HG03354 (cell line): Measurements from ENCODE around the gene VIPR2.
"Not testable (repeated sequence)": the region's sequence is repeated elsewhere in the genome, so short reads cannot be mapped to it uniquely, and the experiment has no call there.

ENCODE experiments used
- ATAC-seq: cut with Tn5 transposase; IDR thresholded peaks from one replicate; pipeline ENCODE4 v1.9.1; 2021; ENCODE audit warnings: mild to moderate bottlenecking; ENCODE audit not compliant: unreplicated experiment, poor library complexity, severe bottlenecking

Gene VIPR2

GRCh38 chr7:159096736-159097581 is 47.7 kb downstream of the VIPR2 start:
- ATAC-seq, result no peak

- no peak for ATAC-seq
Measured at GRCh38 chr7:159095979-159096411, 48.7 kb downstream of the VIPR2 start.

GRCh38 chr7:159094919-159095915 is 49.5 kb downstream of the VIPR2 start:
- no peak for ATAC-seq

- no peak for ATAC-seq
Measured at GRCh38 chr7:159094023-159094740, 50.5 kb downstream of the VIPR2 start.

GRCh38 chr7:159093351-159093971 is 51.2 kb downstream of the VIPR2 start:
- no peak for ATAC-seq

GRCh38 chr7:159092701-159093121 is 52.0 kb downstream of the VIPR2 start:
- ATAC-seq, result no peak

- no peak for ATAC-seq
Measured at GRCh38 chr7:159091480-159092475, 52.9 kb downstream of the VIPR2 start.

GRCh38 chr7:159091041-159091440 is 53.6 kb downstream of the VIPR2 start:
- ATAC-seq, result no peak

- no peak for ATAC-seq
Measured at GRCh38 chr7:159088016-159088865, 56.4 kb downstream of the VIPR2 start.

- no peak for ATAC-seq
Measured at GRCh38 chr7:159086301-159086925, 58.3 kb downstream of the VIPR2 start.

- no peak for ATAC-seq
Measured at GRCh38 chr7:159084069-159084801, 60.4 kb downstream of the VIPR2 start.

- no peak for ATAC-seq
Measured at GRCh38 chr7:159083698-159084068, 61.0 kb downstream of the VIPR2 start.

- ATAC-seq, result no peak
Measured at GRCh38 chr7:159083001-159083697, 61.5 kb downstream of the VIPR2 start.

- not testable (repeated sequence) for ATAC-seq
Measured at GRCh38 chr7:159082075-159082474, 62.6 kb downstream of the VIPR2 start.

- ATAC-seq, result no peak
Measured at GRCh38 chr7:159078911-159079270, 65.8 kb downstream of the VIPR2 start.
